GM12874 (cell line): ENCODE results near the gene PNPLA1.

Experiments used
- TF ChIP-seq, protein P1 (sequence below): IDR thresholded peaks from 2 replicates; pipeline ENCODE4 v1.5.1; 2011; ENCODE audit warnings: low read depth, mild to moderate bottlenecking, control low read depth, low read length, moderate library complexity; ENCODE audit not compliant: insufficient read depth

The PNPLA1 gene

DNA sequence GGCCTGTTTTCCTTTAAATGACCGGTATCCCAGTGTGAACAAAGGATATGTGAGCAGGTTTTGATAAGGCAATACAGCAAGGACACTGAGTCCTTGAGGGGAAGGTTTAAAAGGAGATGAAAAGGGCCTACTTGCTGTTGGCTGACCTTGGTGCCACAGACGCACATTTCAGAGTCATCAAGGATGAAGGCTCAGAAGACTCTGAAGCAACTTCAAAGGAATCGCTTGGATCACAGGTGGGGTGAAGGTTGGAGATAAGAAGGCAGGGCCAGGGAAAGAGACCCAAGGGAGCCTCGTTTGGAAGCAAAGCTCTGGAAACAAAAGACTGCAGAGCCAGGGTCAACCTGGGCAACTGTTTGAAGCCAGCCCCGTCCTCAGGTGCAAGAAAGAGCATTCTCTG, 30.1 kb upstream of the PNPLA1 start:
- TF ChIP-seq, protein P1, sequence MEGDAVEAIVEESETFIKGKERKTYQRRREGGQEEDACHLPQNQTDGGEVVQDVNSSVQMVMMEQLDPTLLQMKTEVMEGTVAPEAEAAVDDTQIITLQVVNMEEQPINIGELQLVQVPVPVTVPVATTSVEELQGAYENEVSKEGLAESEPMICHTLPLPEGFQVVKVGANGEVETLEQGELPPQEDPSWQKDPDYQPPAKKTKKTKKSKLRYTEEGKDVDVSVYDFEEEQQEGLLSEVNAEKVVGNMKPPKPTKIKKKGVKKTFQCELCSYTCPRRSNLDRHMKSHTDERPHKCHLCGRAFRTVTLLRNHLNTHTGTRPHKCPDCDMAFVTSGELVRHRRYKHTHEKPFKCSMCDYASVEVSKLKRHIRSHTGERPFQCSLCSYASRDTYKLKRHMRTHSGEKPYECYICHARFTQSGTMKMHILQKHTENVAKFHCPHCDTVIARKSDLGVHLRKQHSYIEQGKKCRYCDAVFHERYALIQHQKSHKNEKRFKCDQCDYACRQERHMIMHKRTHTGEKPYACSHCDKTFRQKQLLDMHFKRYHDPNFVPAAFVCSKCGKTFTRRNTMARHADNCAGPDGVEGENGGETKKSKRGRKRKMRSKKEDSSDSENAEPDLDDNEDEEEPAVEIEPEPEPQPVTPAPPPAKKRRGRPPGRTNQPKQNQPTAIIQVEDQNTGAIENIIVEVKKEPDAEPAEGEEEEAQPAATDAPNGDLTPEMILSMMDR: no peak

DNA sequence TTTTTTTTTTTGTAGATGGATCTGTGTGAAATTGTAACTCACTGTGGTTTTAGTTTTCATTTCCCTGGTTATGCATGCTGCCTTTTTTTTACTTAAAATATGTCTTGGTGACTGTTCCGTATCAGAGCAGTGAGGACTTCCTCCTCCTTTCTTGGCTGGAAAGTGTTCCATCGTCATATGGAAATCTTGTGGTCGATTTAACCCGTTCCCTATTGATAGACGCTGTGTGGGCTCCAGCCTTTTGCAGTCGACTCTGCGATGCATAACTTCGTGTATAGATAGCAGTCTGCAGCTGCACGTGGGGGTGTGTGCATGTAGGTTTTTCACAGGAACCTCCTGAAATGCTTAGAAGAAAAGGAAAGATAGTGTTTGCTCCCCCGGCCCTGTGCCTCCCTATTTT, 28.1 kb upstream of the PNPLA1 start:
- TF ChIP-seq, protein P1: no peak

DNA sequence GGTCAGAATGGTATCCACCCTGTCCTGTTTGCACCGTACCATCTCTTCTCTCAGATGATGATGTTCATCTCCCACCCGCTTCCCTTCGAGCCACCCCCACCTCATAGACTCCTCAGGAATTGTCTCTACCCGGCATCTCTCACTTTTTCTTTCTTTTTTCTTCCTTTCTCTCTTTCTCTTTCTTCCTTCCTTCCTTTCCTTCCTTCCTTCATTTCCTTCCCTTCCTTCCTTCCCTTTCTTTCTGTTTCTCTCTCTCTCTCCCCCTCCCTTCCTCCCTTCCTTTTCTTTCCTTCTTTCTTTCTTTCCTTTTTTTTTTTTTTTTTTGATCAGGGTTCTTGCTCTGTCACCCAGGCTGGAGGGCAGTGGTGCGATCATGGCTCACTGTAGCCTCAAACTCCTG, 27.7 kb upstream of the PNPLA1 start:
- TF ChIP-seq, protein P1: no peak

DNA sequence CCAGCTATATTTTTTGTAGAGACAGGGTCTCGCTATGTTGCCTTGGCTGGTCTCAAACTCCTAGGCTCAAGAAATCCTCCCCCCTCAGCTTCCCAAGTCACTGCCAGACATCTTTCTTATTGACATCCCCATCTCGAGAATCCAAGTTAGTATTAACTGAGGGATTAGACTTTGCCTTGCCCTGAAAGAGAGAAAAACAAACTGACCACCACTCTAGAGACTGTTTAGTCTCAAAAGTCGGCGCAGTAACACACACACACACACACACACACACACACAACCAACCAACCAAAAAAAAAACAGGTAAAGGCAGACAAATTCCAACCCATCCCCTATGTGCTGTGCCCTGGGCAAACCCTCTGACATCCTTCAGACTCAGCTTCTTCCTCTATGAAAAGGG, 27.2 kb upstream of the PNPLA1 start:
- TF ChIP-seq, protein P1: no peak

DNA sequence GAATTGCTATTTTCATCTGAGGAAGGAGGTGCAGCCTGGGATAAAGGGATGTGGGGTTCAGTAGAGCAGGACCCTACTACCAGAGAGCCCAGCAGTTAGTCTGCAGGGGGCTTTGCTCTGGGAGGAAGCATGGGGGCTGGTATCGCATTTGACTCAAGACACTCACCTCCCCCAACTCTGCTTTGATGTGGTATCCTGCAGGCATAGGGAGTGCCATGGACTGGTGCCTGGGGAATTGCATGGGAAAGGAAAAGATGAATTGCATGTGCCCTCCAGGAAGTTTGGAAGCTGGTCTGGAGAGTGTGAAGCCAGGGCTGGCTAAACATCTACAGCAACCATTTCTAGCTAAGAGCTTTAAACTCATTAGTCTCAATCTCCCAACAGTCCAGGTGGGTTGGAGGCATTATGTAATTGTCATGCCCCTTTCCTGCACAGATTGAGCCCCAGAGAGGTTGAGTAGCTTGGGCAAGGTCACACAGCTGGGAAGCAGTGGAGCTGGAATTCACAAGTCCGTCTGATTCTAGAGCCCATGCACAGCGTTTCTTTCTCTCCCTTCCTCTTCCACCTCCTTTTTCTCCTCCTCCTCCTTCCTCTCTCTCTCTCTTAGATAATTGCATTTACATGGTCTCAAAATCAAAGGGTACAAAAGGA, 26.2 kb upstream of the PNPLA1 start:
- TF ChIP-seq, protein P1: no peak

DNA sequence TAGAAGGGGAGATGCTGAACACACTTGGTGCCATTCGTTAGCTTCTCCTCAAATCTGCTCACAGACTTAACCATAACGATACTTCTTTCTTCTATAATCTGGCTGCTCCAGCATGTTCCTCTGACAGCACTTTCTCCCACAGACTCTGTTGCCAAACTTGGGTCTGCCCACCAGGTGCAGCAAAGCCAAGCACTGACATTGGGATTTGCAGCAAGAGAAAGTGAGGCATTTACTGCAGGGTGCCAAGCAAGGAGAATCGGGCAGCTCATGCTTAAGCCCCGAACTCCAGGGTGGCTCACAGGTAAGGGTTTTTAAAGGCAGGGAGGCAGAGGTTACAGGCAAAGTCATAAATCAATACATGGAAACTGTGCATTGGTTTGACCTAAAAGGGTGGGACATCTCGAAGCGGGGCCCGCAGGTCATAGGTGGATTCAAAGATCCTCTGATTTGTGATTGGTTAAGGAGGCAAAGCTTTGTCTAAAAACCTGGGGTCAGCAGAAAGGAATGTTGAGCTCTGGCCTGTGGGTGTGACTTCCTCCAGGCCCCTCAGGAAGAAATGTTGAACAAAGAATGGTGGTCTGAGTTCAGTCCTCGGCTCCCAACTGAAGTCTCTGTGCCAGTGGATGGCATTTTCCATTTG, 25.1 kb upstream of the PNPLA1 start:
- TF ChIP-seq, protein P1: no peak

DNA sequence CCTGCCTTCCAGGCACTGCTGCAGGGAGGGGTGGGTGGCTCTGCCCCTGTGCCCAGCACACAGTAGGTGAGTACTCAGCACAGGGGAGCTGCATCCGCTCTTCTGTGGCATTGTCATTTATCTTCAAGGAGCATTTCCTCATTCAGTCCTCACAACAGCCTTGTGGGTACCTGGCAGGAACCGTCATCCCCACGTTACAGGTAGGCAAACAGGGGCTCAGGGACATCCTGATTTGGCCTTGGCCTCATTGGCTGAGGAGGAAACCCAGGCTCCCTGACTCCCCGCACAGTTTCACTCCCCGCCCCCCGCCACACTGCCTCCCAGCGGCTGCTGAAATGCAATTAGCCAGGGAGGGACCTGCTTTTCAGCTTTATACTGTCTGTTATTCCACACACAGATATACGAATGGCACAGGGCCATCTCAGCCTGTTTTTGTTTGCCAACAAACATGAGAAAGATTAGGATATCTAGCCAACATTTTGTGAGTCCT, 24.2 kb upstream of the PNPLA1 start:
- TF ChIP-seq, protein P1: peak; percentile 46
